Bone marrow (tissue), 2 donors: ENCODE results near the gene GABBR1.
A peak's percentile ranks its signal among the peaks of the same experiment; 100 is the strongest.

Experiments
- DNase-seq, 2 donors: peaks; one replicate each; lab custom pipeline; 2025; lab: John Stamatoyannopoulos, UW

Gene GABBR1

GRCh38 chr6:29620630-29621029 lies 12.4 kb downstream of the GABBR1 start:
- DNase-seq: no peak

- no peak for DNase-seq
Measured at GRCh38 chr6:29619578-29620160, 13.3 kb downstream of the GABBR1 start.

GRCh38 chr6:29617782-29618554 lies 15.0 kb downstream of the GABBR1 start:
- no peak for DNase-seq

- DNase-seq: no peak
Measured at GRCh38 chr6:29611426-29611825, 21.6 kb downstream of the GABBR1 start.

- no peak for DNase-seq
Measured at GRCh38 chr6:29610540-29610939, 22.4 kb downstream of the GABBR1 start.

GRCh38 chr6:29608131-29608530 lies 24.9 kb downstream of the GABBR1 start:
- DNase-seq: no peak

- DNase-seq: no peak
Measured at GRCh38 chr6:29603930-29604329, 29.1 kb downstream of the GABBR1 start.

GRCh38 chr6:29603456-29603855 lies 29.5 kb downstream of the GABBR1 start:
- no peak for DNase-seq

- no peak for DNase-seq
Measured at GRCh38 chr6:29602564-29603361, 30.2 kb downstream of the GABBR1 start.

GRCh38 chr6:29598172-29598747 lies 34.7 kb downstream of the GABBR1 start:
- no peak for DNase-seq

GRCh38 chr6:29597184-29597583 lies 35.8 kb downstream of the GABBR1 start:
- DNase-seq: no peak

- DNase-seq: no peak
Measured at GRCh38 chr6:29596381-29596900, 36.5 kb downstream of the GABBR1 start.

GRCh38 chr6:29593199-29593855 lies 39.7 kb downstream of the GABBR1 start:
- DNase-seq: no peak

GRCh38 chr6:29591677-29592076 lies 41.3 kb downstream of the GABBR1 start:
- DNase-seq: no peak

- no peak for DNase-seq
Measured at GRCh38 chr6:29590218-29590808, 42.7 kb downstream of the GABBR1 start.

- peak in 1 of 2 donors; percentile 11 for DNase-seq
Measured at GRCh38 chr6:29589423-29590048, 43.4 kb downstream of the GABBR1 start.

GRCh38 chr6:29584821-29585220 lies 48.2 kb downstream of the GABBR1 start, which contains the start of gene OR2H2:
Gene OR2H2 (plus strand): TSS chr6:29585121. CDS start chr6:29587945, 2,824 bp downstream.
- DNase-seq: no peak

- DNase-seq: no peak
Measured at GRCh38 chr6:29577544-29577943, 55.4 kb downstream of the GABBR1 start.

- no peak for DNase-seq
Measured at GRCh38 chr6:29576056-29576455, 56.9 kb downstream of the GABBR1 start.

GRCh38 chr6:29567991-29568390 lies 65.0 kb downstream of the GABBR1 start:
- DNase-seq: no peak

- no peak for DNase-seq
Measured at GRCh38 chr6:29567541-29567940, 65.4 kb downstream of the GABBR1 start.
